ENCODE measurements around the gene DPRX.
"Not testable (repeated sequence)": the region's sequence is repeated elsewhere in the genome, so short reads cannot be mapped to it uniquely, and the experiment has no call there.

DPRX gene

GRCh38 chr19:53647350-53647749, 15.6 kb downstream of the DPRX start:
- no peak for DNase-seq (ENCODE audit: low spot score)

GRCh38 chr19:53647792-53648191, 16.0 kb downstream of the DPRX start:
- no peak for DNase-seq (ENCODE audit: low spot score)

DNA sequence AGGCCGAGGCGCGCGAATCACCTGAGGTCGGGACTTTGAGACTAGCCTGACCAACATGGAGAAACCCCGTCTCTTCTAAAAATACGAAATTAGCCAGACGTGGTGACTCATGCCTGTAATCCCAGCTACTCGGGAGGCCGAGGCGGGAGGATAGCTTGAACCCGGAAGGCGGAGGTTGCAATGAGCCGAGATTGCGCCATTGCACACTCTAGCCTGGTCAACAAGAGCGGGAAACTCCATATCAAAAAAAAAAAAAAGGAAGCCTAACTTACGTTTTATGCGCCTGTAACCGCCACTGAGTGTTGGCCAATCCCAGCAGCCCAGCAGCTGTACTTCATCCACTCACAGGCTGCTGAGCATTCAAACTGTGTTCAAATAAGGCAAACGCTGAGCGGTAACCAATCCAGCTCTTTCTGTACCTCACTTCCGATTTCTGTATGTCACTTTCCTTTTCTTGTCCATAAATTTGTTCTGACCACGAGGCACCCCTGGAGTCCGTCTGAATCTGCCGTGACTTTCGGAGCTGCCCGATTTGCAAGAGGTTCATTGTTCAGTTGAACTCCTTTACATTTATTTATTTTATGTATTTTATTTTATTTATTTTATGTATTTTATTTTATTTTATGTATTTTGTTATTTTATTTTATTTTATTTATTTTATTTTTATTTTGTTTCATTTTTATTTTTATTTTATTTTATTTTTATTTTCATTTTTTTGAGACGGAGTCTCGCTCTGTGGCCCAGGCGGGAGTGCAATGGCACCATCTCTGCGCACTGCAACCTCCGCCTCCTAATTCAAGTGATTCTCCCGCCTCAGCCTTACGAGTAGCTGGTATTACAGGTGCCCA, 18.2 kb downstream of the DPRX start:
- no peak for DNase-seq (ENCODE audit: low spot score)

DNA sequence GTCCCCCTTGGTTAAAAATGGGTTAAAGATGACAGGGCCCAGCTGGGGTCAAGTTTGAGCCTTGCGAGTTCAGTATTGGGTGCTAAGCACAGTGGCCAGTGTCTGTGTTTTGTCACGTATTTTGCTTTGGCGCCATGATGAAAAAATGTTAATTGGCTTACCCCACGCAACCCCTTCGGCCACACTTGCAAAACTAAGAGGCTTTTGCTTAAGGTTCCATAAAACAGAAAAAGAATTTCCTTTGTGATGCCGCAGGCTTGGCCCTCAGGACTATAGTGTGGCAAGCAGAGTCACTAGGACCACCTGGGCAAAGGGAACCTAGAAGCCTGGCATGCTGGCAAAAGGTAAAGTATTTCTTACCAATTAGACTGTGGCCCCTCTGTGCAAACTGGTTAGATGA, 20.7 kb downstream of the DPRX start:
- no peak for DNase-seq (ENCODE audit: low spot score)

- no peak for DNase-seq (ENCODE audit: low spot score)
These were observed 23.4 kb downstream of the DPRX start for GRCh38 chr19:53655042-53655665.

DNA sequence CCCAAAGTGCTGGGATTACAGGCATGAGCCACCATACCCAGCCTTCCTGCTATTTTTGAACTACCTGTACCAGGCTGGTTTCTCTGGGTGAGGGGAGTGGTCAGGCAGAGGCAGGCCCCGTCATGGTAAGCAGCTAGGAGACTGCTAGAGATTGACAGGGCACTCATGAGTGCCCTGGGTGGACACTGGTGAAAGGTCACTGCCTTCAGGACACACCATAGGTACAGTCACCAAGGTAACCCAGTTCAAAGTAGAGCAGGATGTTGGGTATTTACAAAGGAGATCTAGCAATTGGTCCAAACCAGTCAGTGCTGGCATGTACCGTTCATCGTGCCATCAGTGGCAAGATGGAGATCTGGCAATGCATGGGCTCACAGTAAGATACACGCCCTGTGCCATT, 25.5 kb downstream of the DPRX start:
- no peak for DNase-seq (ENCODE audit: low spot score)

- DNase-seq (ENCODE audit: low spot score): no peak
These were observed 26.0 kb downstream of the DPRX start for GRCh38 chr19:53657778-53658177.

DNA sequence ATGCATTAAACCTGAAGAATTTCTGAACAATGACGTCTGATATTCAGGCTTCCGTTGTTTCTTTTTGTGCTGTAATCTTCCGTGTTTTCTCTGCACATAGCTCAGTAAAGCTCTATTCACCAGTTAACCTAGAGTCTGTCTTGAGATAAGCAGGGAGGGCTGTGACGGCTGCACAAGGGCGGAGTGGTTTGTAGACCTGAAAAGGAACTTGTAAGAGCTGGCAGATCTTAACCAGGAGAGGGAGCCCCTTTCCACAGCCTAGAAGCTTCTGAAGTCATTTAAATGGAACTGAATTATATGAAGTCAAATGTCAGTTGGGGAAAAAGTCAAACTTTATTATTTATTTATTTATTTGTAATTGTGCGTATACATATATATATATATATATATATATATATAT, 27.5 kb downstream of the DPRX start:
- DNase-seq (ENCODE audit: low spot score): no peak

GRCh38 chr19:53660584-53660983, 28.8 kb downstream of the DPRX start:
- DNase-seq (ENCODE audit: low spot score): no peak

- DNase-seq (ENCODE audit: low spot score): no peak
These were observed 30.4 kb downstream of the DPRX start for GRCh38 chr19:53662209-53662608.

DNA sequence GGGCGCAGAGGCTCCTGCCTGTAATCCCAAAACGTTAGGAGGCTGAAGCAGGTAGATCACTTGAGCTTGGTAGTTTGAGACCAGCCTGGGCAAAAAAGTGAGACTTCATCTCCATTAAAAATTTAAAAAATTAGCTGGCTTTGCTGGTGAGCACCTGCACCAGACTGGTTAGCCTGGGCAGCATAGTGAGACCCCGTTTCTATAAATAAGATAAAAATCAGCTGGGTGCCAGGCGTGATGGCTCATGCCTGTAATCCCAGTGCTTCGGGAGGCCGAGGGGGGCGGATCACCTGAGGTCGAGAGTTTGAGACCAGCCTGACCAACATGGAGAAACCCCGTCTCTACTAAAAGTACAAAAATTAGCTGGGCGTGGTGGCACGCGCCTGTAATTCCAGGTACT, 32.4 kb downstream of the DPRX start:
- DNase-seq (ENCODE audit: low spot score): no peak

GRCh38 chr19:53664760-53665159, 33.0 kb downstream of the DPRX start:
- no peak for DNase-seq (ENCODE audit: low spot score)

DNA sequence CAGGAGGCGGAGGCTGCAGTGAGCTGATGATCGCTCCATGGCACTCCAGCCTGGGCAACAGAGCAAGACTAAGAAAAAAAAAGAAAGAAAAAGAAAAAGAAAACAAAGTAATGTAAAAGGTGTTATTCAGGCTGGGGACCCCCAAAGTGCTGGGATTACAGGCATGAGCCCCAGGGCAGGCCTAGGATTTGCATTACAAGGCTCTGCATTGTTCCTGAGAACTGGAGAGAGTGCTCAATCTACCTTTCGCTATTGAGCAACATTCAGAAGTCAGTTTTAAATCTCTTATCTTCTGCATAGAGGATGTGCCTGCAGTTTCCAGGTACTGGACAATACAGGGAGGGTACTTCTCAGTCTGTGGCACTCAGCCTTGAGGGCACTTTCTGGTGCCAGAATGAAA, 34.5 kb downstream of the DPRX start:
- DNase-seq (ENCODE audit: low spot score): not testable (repeated sequence)

DNA sequence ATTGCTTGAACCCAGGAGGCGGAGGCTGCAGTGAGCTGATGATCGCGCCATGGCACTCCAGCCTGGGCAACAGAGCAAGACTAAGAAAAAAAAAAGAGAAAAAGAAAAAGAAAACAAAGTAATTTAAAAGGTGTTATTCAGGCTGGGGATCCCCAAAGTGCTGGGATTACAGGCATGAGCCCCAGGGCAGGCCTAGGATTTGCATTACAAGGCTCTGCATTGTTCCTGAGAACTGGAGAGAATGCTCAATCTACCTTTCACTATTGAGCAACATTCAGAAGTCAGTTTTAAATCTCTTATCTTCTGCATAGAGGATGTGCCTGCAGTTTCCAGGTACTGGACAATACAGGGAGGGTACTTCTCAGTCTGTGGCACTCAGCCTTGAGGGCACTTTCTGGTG, 37.0 kb downstream of the DPRX start:
- DNase-seq (ENCODE audit: low spot score): not testable (repeated sequence)

DNA sequence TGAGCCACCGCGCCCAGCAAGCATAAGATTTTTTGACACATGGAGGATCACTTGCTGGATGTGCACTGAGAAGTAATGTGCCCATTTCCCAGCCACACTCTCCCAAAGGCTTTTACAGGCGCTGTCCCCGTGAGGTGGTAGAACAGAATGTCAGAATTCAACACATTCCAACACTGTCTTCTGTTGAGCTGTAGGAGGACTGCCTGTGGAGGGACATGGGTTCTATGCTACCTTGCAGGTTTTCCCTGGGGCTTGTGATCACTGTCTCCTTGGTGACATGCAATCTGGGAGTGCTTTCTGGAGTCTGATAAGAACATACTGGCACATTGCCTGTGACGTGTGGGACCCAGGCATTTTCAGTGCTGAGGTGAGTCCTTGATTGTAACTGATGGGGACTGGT, 38.5 kb downstream of the DPRX start:
- DNase-seq (ENCODE audit: low spot score): no peak

DNA sequence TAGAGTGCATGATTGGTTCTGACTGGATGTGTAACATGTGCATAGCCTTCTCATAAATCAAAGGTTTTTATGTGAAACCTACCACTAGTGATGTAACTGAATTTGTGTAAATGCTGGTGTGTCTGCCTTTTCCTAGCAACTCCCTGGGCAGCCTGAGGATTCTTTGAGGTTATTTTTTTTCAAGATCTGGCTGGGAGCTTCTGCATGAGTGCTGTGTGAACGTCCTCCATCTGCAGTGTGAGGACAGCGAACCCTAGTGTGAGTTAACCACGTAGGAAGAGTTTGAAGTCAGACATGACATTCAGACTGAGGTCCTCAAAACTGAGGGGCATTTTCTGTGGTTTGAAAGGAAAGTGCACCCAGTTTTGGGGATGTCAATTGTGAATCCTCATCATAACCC, 39.9 kb downstream of the DPRX start:
- no peak for DNase-seq (ENCODE audit: low spot score)

Data from left forelimb (tissue), 1 donor.